ENCODE results near the gene RNGTT. TPM values are rescaled to one million over a fixed set of nuclear protein-coding genes. Genes with fewer than 3 reads are reported as not detected.
"Not testable (repeated sequence)": the region's sequence is repeated elsewhere in the genome, so short reads cannot be mapped to it uniquely, and the experiment has no call there.

RNGTT gene
- total RNA-seq, 1 experiment from 2014 or later: 40.8 TPM

DNA sequence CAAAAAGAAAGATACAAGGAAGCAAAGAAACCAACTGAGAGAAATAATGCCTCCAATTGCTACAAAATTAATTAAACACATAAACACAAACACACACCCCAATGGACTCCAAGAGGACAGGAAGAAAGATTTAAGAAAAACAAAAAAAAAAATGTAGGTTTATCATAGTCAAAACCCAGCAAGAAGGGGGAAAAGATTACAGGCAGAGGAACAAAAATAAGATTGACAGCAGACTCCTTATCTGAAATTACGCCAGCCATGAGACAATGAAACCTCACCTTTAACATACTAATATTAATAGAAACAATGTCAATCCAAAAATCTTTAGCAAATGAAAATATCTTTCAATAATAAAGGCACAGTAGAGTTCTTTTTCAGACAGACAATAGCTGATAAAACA, 155.8 kb downstream of the RNGTT start:
- no peaks in the 10 kb centered on the region for H3K9me3 ChIP-seq (replicated peaks)
- no peak overlapping the region for H3K27ac ChIP-seq
- no peaks in the 10 kb centered on the region for H3K27me3 ChIP-seq
- no peaks in the 10 kb centered on the region for H3K4me1 ChIP-seq
- DNase-seq: no peak
- 0 out of 2 replicates have a peak, but pooled peaks cover 3% of the 10 kb centered on the region for H3K36me3 ChIP-seq
- H3K4me3 ChIP-seq: no peak overlapping the region

DNA sequence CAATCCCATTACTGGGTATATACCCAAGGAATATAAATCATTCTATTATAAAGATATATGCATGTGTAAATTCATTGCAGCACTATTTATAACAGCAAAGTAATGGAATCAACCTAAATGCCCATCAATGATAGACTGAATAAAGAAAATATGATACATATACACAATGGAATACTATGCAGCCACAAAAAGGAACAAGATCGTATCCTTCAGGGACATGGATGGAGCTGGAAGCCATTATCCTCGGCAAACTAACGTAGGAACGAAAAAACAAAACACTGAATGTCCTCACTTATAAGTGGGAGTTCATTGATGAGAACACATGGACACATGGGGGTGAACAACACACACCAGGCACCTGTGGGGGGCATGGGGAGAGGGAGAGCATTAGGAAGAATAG, 156.7 kb downstream of the RNGTT start:
- Histone ChIP-seq H3K4me3 (no peak overlapping the region), H3K36me3 (0 out of 2 replicates have a peak, but pooled peaks cover 3% of the 10 kb centered on the region), H3K9me3 (replicated peaks) (no peaks in the 10 kb centered on the region), H3K4me1 (no peaks in the 10 kb centered on the region), H3K27ac (no peak overlapping the region), H3K27me3 (no peaks in the 10 kb centered on the region)
- DNase-seq: no peak

DNA sequence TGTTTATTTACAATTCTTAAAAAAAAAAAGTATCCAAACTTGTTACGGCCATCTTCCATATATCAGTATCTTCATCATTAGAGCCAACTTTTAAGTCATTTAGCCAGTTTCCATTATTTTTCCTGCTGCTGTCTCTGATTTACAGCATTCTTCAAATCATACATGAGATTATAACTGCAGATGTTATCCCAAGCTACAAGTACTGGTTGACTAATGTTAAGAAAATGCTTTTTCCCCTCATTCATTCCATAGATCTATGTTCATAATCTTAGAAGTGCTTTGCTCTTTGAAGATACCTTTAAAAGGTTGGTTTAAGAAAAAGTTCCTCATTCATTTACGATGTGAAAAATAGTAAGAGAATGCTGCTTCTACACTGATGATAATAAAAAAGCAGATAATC, 158.7 kb downstream of the RNGTT start:
- no peak for DNase-seq

DNA sequence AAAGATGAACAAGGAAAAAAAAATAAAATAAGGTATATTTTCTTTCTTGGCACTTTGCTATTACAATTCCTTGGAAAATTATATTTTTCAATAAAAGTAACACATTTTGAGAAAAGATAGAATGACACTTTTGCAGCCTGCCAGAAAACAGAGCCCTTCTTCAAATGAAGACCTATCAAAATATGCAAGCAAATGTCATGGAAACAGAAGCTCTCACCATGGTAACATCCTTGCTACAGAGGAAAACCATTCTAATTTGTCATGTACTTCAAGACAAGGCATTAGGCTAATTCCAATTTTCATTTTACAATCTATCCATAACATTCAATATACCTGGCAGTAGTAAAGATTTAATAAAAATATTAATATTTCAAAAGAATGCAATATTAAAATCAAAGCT, 177.9 kb downstream of the RNGTT start:
- Histone ChIP-seq H3K36me3 (peaks cover 2% of the 10 kb centered on the region; the same call in 1 of the 2 replicates), H3K4me1 (peaks cover 2% of the 10 kb centered on the region), H3K27me3 (no peaks in the 10 kb centered on the region), H3K4me3 (no peak overlapping the region), H3K27ac (no peak overlapping the region), H3K9me3 (replicated peaks) (no peaks in the 10 kb centered on the region)
- DNase-seq: no peak

More for the DNA sequence above, 158.7 kb downstream of the RNGTT start:
- Histone ChIP-seq H3K27ac (no peak overlapping the region), H3K27me3 (no peaks in the 10 kb centered on the region), H3K9me3 (replicated peaks) (no peaks in the 10 kb centered on the region), H3K4me3 (no peak overlapping the region), H3K36me3 (peaks cover 10% of the 10 kb centered on the region; the same call in 1 of the 2 replicates), H3K4me1 (no peaks in the 10 kb centered on the region)

DNA sequence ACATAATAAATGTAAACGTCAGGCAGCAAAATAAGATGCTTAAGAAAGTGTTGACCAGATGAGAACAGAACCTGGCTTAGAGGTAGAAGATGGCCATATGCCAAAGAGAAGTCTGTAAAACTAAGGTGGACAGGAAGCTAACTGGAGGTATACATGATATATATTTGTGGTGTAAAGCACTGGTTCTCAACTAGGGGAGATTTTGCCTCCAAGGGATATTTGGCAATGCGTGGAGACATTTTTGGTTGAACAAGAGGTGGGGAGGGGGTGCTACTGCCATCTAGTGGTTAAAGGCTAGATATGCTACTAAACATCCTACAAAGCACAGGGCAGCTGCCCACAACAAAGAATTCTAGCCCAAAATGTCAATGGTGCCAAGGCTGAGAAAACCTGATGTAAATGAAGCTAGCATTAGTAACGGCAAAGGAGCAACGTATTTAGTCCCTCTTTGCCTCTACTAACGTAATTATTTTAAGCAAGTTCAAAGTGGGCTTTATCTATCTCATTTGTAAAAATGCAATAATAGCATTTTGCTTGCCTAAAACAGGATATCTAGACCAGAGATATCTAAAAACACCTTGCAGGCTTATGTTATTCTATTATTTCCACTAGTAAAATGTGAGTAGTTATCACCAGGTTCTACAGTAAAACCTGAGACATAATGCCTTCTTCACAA, 182.6 kb downstream of the RNGTT start:
- peaks cover 4% of the 10 kb centered on the region; the same call in 1 of the 2 replicates for H3K36me3 ChIP-seq
- H3K27ac ChIP-seq: no peak overlapping the region
- peaks cover 4% of the 10 kb centered on the region for H3K4me1 ChIP-seq
- H3K9me3 ChIP-seq (replicated peaks): no peaks in the 10 kb centered on the region
- H3K4me3 ChIP-seq: no peak overlapping the region
- H3K27me3 ChIP-seq: no peaks in the 10 kb centered on the region
- peak; percentile 76 to 95 for DNase-seq

DNA sequence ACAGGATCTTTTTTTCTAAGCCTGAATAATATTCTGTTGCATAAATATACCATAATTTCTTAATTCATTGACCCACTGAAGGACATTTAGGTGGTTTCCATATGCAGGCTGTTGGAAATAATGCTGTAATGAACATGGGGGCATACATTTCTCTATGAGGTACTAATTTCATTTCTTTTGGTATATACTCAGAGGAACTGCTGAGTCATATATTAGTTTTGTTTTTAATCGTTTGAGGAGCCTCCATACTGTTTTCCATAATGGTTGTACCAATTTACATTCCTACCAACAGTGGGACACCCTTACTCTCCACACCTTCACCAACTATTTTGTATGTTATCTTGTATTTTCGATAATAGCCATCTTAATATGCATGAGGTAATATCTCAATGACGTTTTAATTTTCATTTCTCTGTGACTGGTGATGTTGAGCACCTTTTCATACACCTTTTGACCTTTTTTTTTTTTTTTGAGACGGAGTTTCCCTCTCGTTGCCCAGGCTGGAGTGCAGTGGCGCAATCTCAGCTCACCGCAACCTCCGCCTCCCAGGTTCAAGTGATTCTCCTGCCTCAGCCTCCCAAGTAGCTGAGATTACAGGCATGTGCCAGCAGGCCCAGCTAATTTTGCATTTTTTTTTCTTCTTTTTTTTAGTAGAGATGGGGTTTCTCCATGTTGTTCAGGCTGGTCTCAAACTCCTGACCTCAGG, 187.4 kb downstream of the RNGTT start:
- no peaks in the 10 kb centered on the region for H3K27me3 ChIP-seq
- H3K4me1 ChIP-seq: peaks cover 4% of the 10 kb centered on the region
- H3K36me3 ChIP-seq: peaks cover 6% of the 10 kb centered on the region; the same call in 1 of the 2 replicates
- no peak overlapping the region for H3K27ac ChIP-seq
- H3K4me3 ChIP-seq: no peak overlapping the region
- DNase-seq: no peak
- no peaks in the 10 kb centered on the region for H3K9me3 ChIP-seq (replicated peaks)

DNA sequence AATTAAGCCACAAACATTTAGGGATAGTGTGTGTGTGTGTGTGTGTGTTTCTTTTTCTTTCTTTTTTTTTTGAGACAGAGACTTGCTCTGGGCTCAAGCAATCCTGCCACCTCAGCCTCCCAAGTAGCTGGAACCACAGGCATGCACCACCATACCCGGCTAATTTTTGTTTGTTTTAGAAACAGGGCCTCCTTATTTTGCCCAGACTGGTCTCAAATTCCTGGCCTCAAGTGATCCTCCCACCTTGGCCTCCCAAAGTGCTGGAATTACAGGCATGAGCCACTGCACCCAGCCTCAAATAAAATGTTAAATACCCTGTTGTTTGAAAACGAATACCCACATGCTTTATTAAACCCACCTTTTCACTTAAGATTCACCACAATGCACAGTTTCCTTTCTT, 195.3 kb downstream of the RNGTT start:
- H3K36me3 ChIP-seq: peaks cover 15% of the 10 kb centered on the region
- not testable (repeated sequence) for H3K27me3 ChIP-seq; H3K4me1 ChIP-seq; H3K4me3 ChIP-seq; H3K9me3 ChIP-seq (replicated peaks); DNase-seq; H3K27ac ChIP-seq

DNA sequence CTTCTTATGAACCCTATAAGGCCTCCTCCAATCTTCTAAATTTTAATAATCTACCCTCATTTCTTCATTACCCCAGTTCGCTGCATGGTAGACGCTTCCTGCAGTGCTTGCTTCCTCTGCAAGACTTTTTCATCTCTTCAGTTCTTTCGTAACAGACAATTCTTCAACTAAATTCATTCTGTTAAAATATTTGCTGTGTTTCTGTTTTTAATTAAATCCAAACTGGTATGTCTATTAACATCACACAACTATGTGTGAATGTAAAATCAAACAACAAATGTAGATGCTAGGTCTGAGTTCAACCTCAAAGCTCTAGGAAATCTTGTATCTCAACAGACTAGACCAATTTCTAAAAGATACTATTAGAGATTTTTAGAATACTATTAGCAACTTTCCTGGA, 199.3 kb downstream of the RNGTT start:
- Histone ChIP-seq H3K4me3 (no peak overlapping the region), H3K36me3 (peaks cover 15% of the 10 kb centered on the region), H3K27ac (no peak overlapping the region), H3K27me3 (no peaks in the 10 kb centered on the region), H3K4me1 (no peaks in the 10 kb centered on the region), H3K9me3 (replicated peaks) (no peaks in the 10 kb centered on the region; the same call in 1 of the 2 replicates)
- DNase-seq: no peak

DNA sequence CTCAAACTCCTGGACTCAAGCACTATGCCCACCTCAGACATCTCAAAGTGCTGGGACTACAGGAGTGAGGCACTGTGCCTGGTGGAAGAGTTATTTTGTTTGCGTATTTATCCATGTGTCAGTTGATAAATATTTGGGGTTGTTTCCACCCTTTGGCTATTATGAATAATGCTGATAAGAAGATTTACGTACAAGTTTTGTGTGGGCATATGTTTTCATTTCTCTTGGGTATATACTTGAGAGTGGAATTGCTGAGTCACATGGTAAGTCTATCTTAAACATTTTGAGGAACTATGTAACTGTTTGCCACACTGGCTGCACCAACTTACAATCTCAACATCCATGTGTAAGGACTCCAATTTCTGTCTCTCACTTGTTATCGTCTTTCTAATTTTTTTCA, 200.3 kb downstream of the RNGTT start:
- DNase-seq: no peak
- H3K27me3 ChIP-seq: no peaks in the 10 kb centered on the region
- no peak overlapping the region for H3K4me3 ChIP-seq
- H3K4me1 ChIP-seq: no peaks in the 10 kb centered on the region
- no peaks in the 10 kb centered on the region; the same call in 1 of the 2 replicates for H3K9me3 ChIP-seq (replicated peaks)
- H3K27ac ChIP-seq: no peak overlapping the region
- H3K36me3 ChIP-seq: peaks cover 11% of the 10 kb centered on the region

DNA sequence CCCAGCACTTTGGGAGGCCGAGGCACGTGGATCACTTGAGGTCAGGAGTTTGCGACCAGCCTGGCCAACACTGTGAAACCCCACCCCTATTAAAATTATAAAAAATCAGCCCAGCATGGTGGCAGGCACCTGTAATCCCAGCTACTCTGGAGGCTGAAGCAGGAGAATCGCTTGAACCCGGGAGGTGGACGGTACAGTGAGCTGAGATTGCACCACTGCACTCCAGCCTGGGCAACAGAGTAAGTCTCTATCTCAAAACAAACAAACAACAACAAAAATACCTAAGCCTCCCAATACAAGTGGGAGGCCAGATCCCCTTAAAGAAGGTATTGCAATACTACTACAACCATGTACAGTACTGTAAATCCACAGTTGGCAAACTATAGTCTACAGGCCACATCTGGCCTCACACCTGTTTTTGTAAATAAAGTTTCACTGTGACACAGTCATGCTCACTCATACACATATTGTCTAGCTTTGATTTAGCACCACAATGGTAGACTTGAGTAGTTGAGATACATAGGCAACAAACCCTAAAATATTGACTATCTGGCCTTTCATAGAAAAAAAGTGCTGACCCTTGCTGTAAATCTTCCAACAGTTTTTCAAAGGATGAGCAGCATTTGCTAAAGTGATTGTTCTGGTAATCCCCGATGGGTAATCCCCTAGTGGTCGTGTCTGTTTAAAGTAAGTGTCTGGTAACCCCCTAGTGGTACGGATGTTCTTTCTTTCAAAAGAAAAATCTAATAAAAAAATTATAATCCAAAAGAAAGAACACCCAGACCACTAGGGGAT, 202.0 kb downstream of the RNGTT start:
- DNase-seq: peak in 1 of 2 experiments; percentile 17
- no peak overlapping the region for H3K4me3 ChIP-seq
- H3K9me3 ChIP-seq (replicated peaks): no peaks in the 10 kb centered on the region; the same call in 1 of the 2 replicates
- no peaks in the 10 kb centered on the region for H3K4me1 ChIP-seq
- no peaks in the 10 kb centered on the region for H3K27me3 ChIP-seq
- H3K36me3 ChIP-seq: peaks cover 11% of the 10 kb centered on the region
- H3K27ac ChIP-seq: no peak overlapping the region

DNA sequence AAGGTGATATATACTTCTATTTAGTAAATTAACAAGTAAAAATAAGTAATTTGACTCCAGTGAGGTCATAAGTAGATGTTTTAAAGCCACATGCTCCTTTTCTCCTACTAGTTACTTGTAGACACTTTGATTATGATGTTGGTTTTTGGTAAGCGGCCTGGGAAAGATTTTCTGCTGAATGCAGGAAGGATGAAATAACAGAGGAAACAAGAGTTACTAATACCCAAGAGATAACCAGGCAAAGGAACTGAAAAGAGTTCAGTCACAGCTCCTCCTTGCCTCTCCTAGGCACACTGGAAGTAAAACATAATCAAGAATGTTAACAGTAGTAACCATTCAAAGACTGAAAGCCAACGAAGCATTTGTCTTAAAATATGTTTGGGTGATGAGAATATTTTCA, 203.3 kb downstream of the RNGTT start:
- DNase-seq: no peak
- Histone ChIP-seq H3K9me3 (replicated peaks) (no peaks in the 10 kb centered on the region), H3K4me3 (no peak overlapping the region), H3K36me3 (peaks cover 8% of the 10 kb centered on the region), H3K27ac (no peak overlapping the region), H3K4me1 (no peaks in the 10 kb centered on the region), H3K27me3 (no peaks in the 10 kb centered on the region)

DNA sequence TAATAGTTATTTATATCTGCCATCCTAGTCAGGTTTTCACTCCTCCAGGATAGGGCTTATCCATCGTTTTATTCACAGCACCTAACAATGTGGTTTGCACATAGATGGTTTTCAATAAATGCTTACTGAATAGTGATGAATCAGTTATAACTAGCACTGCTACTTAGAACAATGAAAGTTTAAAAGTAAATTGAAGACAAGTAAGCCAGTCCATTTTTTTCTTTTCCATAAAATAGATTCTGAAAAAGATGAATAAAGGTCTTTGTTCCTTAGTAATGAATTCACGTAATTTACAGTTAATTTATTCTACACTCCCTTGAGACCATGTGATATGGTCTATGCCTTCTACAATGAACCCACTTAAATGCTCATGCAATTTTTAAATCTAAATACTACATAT, 212.5 kb downstream of the RNGTT start:
- Histone ChIP-seq H3K9me3 (replicated peaks) (no peaks in the 10 kb centered on the region), H3K27ac (no peak overlapping the region), H3K4me3 (no peak overlapping the region), H3K27me3 (no peaks in the 10 kb centered on the region), H3K36me3 (no peaks in the 10 kb centered on the region; the same call in none of the 2 replicates), H3K4me1 (no peaks in the 10 kb centered on the region)
- DNase-seq: no peak

DNA sequence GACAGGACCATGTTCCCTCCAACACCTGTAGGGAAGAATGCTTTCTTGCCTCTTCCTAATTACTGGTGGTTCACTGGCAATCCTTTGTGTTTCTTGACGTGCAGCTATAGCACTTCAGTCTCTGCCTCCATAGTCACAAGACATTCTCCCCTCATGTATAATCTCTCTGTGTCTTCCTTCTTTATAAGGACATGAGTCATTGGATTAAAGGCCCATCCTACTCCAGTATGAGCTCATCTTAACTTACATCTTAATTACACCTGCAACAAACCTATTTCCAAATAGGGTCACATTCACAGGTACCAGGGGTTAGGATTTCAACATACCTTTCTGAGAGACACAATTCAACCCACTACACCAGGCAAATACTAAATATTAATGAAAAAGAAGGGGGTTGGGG, 213.6 kb downstream of the RNGTT start:
- no peaks in the 10 kb centered on the region; the same call in none of the 2 replicates for H3K36me3 ChIP-seq
- DNase-seq: no peak

DNA sequence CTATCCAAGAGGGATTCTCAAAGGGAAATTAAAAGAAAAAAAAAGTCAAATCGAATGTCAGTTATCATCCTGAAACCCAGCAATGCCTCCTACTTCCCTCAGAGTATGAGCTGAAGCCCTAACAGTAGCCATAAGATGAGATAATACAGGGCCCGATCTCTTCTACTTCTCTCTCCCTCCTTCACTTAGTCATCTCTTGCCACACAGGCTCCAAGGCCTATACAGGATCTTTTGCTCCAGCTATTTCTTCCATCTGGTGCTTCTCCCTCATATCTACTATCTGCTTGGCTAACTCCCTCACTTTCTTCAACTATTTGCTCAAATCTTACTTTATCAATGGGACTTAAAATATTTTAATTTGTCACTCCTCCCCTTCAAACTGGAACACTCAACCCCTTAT, 215.3 kb downstream of the RNGTT start:
- DNase-seq: no peak
- no peaks in the 10 kb centered on the region for H3K9me3 ChIP-seq (replicated peaks)
- no peaks in the 10 kb centered on the region for H3K27me3 ChIP-seq
- H3K4me3 ChIP-seq: no peak overlapping the region
- no peaks in the 10 kb centered on the region; the same call in none of the 2 replicates for H3K36me3 ChIP-seq
- no peaks in the 10 kb centered on the region for H3K4me1 ChIP-seq
- no peak overlapping the region for H3K27ac ChIP-seq

More for the DNA sequence above, 213.6 kb downstream of the RNGTT start:
- Histone ChIP-seq H3K27me3 (no peaks in the 10 kb centered on the region), H3K27ac (no peak overlapping the region), H3K4me1 (no peaks in the 10 kb centered on the region), H3K9me3 (replicated peaks) (no peaks in the 10 kb centered on the region), H3K4me3 (no peak overlapping the region)

DNA sequence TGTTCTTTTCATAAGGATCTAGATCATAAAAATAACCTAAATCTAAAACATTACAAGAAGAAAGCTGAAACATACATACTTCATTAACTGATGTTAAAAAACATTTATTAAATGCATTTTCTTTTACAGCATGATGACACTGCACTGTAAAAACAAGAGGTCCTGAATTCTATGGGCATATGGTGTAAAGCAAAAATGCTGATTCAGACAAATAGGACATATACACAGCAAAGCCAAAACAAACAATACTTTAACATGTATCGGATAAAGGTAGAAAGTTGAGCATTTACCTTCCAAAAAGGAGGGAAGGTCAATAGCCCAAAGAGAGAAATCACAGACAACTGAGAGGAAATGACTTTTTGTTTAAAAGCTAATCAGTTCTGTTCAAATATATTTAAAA, 221.5 kb downstream of the RNGTT start:
- Histone ChIP-seq H3K9me3 (replicated peaks) (no peaks in the 10 kb centered on the region), H3K27me3 (no peaks in the 10 kb centered on the region), H3K4me3 (no peak overlapping the region), H3K36me3 (no peaks in the 10 kb centered on the region), H3K27ac (no peak overlapping the region), H3K4me1 (0 out of 2 replicates have a peak, but pooled peaks cover under 1% of the 10 kb centered on the region)
- no peak for DNase-seq
